ENCODE results near the gene ZFP69B.

The ZFP69B gene

GRCh38 chr1:40405812-40406211, 44.5 kb upstream of the ZFP69B start (continued):
- TF ChIP-seq ZNF518A (tag by site-specific recombination; conservative IDR thresholded peaks at IDR 0.05; ENCODE audit: low read depth) (no peak), ZNF37A (tag by site-specific recombination; IDR thresholded peaks at IDR 0.05) (no peak), ZNF23 (tag by site-specific recombination; IDR thresholded peaks at IDR 0.05; ENCODE audit: borderline replicate concordance) (no peak), ZNF580 (tag by site-specific recombination; IDR thresholded peaks at IDR 0.05) (peak; percentile 65; the same call in 1 of the 2 replicates), PRDM4 (tag by site-specific recombination; IDR thresholded peaks at IDR 0.05) (peak; percentile 73), ZNF626 (tag by site-specific recombination; IDR thresholded peaks at IDR 0.05) (no peak), PATZ1 (tag by site-specific recombination; IDR thresholded peaks at IDR 0.05) (0 out of 2 replicates have a peak, but pooled peaks have one; percentile 22), IKZF3 (tag by site-specific recombination; IDR thresholded peaks at IDR 0.05) (0 out of 2 replicates have a peak, but pooled peaks have one; percentile 31), ZBTB7A (tag by site-specific recombination; IDR thresholded peaks at IDR 0.05; ENCODE audit: low read depth) (no peak), OSR2 (tag by site-specific recombination; IDR thresholded peaks at IDR 0.05) (peak; percentile 79), KLF17 (tag by site-specific recombination; IDR thresholded peaks at IDR 0.05) (no peak), ZNF274 (IDR thresholded peaks at IDR 0.05; ENCODE audit: low read length) (no peak), ZNF274 (tag by site-specific recombination; IDR thresholded peaks at IDR 0.05; ENCODE audit: borderline replicate concordance) (no peak), ZNF138 (tag by site-specific recombination; IDR thresholded peaks at IDR 0.05; ENCODE audit: borderline replicate concordance) (no peak), ZNF792 (tag by site-specific recombination; IDR thresholded peaks at IDR 0.05) (no peak), BCL11B (tag by site-specific recombination; IDR thresholded peaks at IDR 0.05; ENCODE audit: low read depth) (no peak), ZNF221 (tag by site-specific recombination; IDR thresholded peaks at IDR 0.05; ENCODE audit: borderline replicate concordance) (no peak), ZNF426 (tag by site-specific recombination; IDR thresholded peaks at IDR 0.05) (no peak), ZNF10 (tag by site-specific recombination; IDR thresholded peaks at IDR 0.05) (no peak), PRDM6 (tag by site-specific recombination; IDR thresholded peaks at IDR 0.05) (peak; percentile 70), ZNF704 (tag by site-specific recombination; IDR thresholded peaks at IDR 0.05) (no peak), ZNF785 (tag by site-specific recombination; IDR thresholded peaks at IDR 0.05) (no peak), AEBP2 (tag by site-specific recombination; IDR thresholded peaks at IDR 0.05; ENCODE audit: borderline replicate concordance) (no peak), ZIC2 (tag by site-specific recombination; IDR thresholded peaks at IDR 0.05) (no peak), BCL11A (tag by site-specific recombination; IDR thresholded peaks at IDR 0.05; ENCODE audit: low read depth) (0 out of 2 replicates have a peak, but pooled peaks have one; percentile 31)
